Loucy (cell line): ENCODE data around the gene GRIP2.

Experiments used
- H2AFZ ChIP-seq: fragments of 200-600 bp; sonication (generic); 2 replicates; pipeline ENCODE4 v1.6.0; 2016; ENCODE audit warnings: antibody characterized with exemption, mild to moderate bottlenecking, low read length, moderate library complexity
- H3F3A ChIP-seq: fragments of 200-600 bp; 2 replicates; pipeline ENCODE4 v1.6.0; 2016; ENCODE audit warnings: antibody characterized with exemption, low read depth, mild to moderate bottlenecking
- H3K27me3 ChIP-seq: fragments of 200-600 bp; sonication (generic); 2 replicates; pipeline ENCODE4 v1.6.1; 2014; ENCODE audit warnings: low read length, mild to moderate bottlenecking; ENCODE audit not compliant: insufficient read depth, poor library complexity, severe bottlenecking
- H3K36me3 ChIP-seq: fragments of 200-600 bp; sonication (generic); 2 replicates; pipeline ENCODE4 v1.6.1; 2016; ENCODE audit warnings: low read length; ENCODE audit not compliant: insufficient read depth
- H3K4me1 ChIP-seq: fragments of 200-600 bp; sonication (generic); 2 replicates; pipeline ENCODE4 v1.5.1; 2014; ENCODE audit warnings: low read length, mild to moderate bottlenecking; ENCODE audit not compliant: insufficient read depth, poor library complexity, severe bottlenecking
- H3K4me2 ChIP-seq: fragments of 200-600 bp; sonication (generic); 2 replicates; pipeline ENCODE4 v1.6.0; 2014; ENCODE audit warnings: antibody characterized with exemption, low read length, low read depth, mild to moderate bottlenecking; ENCODE audit not compliant: poor library complexity, severe bottlenecking
- H3K4me3 ChIP-seq: fragments of 200-600 bp; sonication (generic); 2 replicates; pipeline ENCODE4 v1.5.1; 2014; ENCODE audit warnings: low read length, mild to moderate bottlenecking, mixed read lengths; ENCODE audit not compliant: poor library complexity, severe bottlenecking
- H3K79me2 ChIP-seq: fragments of 200-600 bp; sonication (generic); 2 replicates; pipeline ENCODE4 v1.6.1; 2014; ENCODE audit warnings: low read length; ENCODE audit not compliant: insufficient read depth
- H3K9ac ChIP-seq: fragments of 200-600 bp; sonication (generic); 2 replicates; pipeline ENCODE4 v1.6.0; 2014; ENCODE audit warnings: mild to moderate bottlenecking, low read depth, low read length, moderate library complexity; ENCODE audit not compliant: poor library complexity, severe bottlenecking
- H3K9me2 ChIP-seq: fragments of 200-600 bp; sonication (generic); replicated peaks from 2 replicates; pipeline ENCODE4 v1.6.1; 2016; ENCODE audit warnings: low read depth, low read length, mixed read lengths
- H3K9me3 ChIP-seq: fragments of 200-600 bp; sonication (generic); 2 replicates; pipeline ENCODE4 v1.6.1; 2014; ENCODE audit warnings: mild to moderate bottlenecking, antibody characterized with exemption, low read length, low read depth; ENCODE audit not compliant: insufficient read depth
- H4K20me1 ChIP-seq: fragments of 200-600 bp; sonication (generic); 2 replicates; pipeline ENCODE4 v1.6.0; 2014; ENCODE audit warnings: antibody characterized with exemption, low read length, mild to moderate bottlenecking; ENCODE audit not compliant: insufficient read depth, poor library complexity, severe bottlenecking
- EZH2phosphoT487 ChIP-seq: fragments of 200-600 bp; IDR thresholded peaks from 2 replicates; pipeline ENCODE4 v1.6.1; 2018; ENCODE audit warnings: antibody characterized with exemption, mild to moderate bottlenecking, moderate library complexity, borderline replicate concordance
- TF ChIP-seq, protein P1 (sequence below): fragments of 200-600 bp; sonication (generic); conservative IDR thresholded peaks from 2 replicates; pipeline ENCODE4 v1.5.1; 2014; ENCODE audit warnings: mild to moderate bottlenecking, antibody characterized with exemption, low read length

The GRIP2 gene

GRCh38 chr3:14439501-14440167 is 100.5 kb downstream of the GRIP2 start:
- no peak overlapping the region for H3K4me2 ChIP-seq
- H3K79me2 ChIP-seq, result peaks cover 58% of the 10 kb centered on the region; the same call in 1 of the 2 replicates
- TF ChIP-seq, protein P1, sequence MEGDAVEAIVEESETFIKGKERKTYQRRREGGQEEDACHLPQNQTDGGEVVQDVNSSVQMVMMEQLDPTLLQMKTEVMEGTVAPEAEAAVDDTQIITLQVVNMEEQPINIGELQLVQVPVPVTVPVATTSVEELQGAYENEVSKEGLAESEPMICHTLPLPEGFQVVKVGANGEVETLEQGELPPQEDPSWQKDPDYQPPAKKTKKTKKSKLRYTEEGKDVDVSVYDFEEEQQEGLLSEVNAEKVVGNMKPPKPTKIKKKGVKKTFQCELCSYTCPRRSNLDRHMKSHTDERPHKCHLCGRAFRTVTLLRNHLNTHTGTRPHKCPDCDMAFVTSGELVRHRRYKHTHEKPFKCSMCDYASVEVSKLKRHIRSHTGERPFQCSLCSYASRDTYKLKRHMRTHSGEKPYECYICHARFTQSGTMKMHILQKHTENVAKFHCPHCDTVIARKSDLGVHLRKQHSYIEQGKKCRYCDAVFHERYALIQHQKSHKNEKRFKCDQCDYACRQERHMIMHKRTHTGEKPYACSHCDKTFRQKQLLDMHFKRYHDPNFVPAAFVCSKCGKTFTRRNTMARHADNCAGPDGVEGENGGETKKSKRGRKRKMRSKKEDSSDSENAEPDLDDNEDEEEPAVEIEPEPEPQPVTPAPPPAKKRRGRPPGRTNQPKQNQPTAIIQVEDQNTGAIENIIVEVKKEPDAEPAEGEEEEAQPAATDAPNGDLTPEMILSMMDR, result no peak
- TF ChIP-seq EZH2phosphoT487, result no peak
- H3K9me2 ChIP-seq, result no peaks in the 10 kb centered on the region
- H3F3A ChIP-seq, result no peaks in the 10 kb centered on the region
- H3K4me3 ChIP-seq, result no peak overlapping the region
- H3K36me3 ChIP-seq, result peaks cover 13% of the 10 kb centered on the region; the same call in 1 of the 2 replicates
- H3K9ac ChIP-seq, result no peak overlapping the region
- H3K27me3 ChIP-seq, result no peaks in the 10 kb centered on the region
- peaks cover 15% of the 10 kb centered on the region for H3K4me1 ChIP-seq
- no peak overlapping the region for H2AFZ ChIP-seq
- H3K9me3 ChIP-seq, result no peaks in the 10 kb centered on the region
- H4K20me1 ChIP-seq, result peaks cover 9% of the 10 kb centered on the region
